ENCODE data around the gene SLK. TPM values are rescaled to one million over a fixed set of nuclear protein-coding genes. Genes with fewer than 3 reads are reported as not detected.

The SLK gene
- total RNA-seq, 4 donors from 2014 or later, result 62.2 to 74.7 (median 68.0) TPM

DNA sequence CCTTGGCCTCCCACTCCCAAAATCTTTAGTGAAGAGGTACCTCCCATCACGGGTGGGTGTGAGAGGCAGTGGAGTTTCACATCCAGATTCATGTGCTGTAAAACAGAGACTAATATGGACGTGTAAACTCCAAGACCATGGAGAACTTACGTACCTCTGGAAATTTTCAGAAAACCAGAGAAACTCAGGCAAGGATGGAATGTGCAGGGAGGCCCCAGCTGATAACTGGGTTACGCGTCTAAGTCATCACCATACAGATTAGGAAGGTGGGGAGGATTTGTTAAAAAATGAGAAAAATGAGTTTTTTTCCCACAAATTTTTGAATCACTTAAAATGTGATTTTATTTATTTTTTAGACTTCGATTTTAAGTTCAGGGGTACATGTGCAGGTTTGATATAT lies 32.6 kb upstream of the SLK start:
- no peak for DNase-seq (ENCODE audit: low spot score in 2 of 2)
- Histone ChIP-seq H3K4me3 (no peak overlapping the region), H3K27me3 (no peaks in the 10 kb centered on the region), H3K36me3 (no peaks in the 10 kb centered on the region), H3K9me3 (no peaks in the 10 kb centered on the region), H3K4me1 (no peaks in the 10 kb centered on the region), H3K27ac (no peak overlapping the region)
- WGBS, 2 donors, result 80 to 93% methylated on average over 6 of the region's 6 CpGs
- TF ChIP-seq, protein P1, sequence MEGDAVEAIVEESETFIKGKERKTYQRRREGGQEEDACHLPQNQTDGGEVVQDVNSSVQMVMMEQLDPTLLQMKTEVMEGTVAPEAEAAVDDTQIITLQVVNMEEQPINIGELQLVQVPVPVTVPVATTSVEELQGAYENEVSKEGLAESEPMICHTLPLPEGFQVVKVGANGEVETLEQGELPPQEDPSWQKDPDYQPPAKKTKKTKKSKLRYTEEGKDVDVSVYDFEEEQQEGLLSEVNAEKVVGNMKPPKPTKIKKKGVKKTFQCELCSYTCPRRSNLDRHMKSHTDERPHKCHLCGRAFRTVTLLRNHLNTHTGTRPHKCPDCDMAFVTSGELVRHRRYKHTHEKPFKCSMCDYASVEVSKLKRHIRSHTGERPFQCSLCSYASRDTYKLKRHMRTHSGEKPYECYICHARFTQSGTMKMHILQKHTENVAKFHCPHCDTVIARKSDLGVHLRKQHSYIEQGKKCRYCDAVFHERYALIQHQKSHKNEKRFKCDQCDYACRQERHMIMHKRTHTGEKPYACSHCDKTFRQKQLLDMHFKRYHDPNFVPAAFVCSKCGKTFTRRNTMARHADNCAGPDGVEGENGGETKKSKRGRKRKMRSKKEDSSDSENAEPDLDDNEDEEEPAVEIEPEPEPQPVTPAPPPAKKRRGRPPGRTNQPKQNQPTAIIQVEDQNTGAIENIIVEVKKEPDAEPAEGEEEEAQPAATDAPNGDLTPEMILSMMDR (IDR thresholded peaks at IDR 0.05), result no peak
- no peak for TF ChIP-seq EP300 (IDR thresholded peaks at IDR 0.05)
- no peak for TF ChIP-seq POLR2A (IDR thresholded peaks at IDR 0.05)

DNA sequence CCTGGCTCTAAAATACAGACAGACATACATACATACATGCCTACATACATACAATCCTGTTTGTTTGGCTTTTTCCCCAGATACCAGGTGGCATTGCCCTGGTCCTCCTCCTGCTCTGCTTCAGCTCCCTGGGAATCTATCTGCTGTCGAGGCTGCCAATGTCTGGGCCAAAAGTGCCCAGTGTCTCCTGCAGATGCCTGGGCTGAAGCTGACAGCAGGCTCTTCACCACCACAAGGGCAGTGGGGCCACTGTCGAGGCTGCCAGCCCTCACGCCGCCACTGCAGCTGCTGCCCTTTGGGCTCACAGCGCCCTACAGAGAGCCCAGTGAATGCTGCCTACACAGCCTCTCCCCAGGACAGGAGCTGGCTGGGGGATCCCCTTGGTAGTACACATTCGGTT lies 30.9 kb upstream of the SLK start:
- Histone ChIP-seq H3K4me3 (no peak overlapping the region), H3K9me3 (no peaks in the 10 kb centered on the region), H3K27ac (no peak overlapping the region), H3K4me1 (no peaks in the 10 kb centered on the region), H3K27me3 (no peaks in the 10 kb centered on the region), H3K36me3 (no peaks in the 10 kb centered on the region)
- 56 to 89% methylated on average over 6 of the region's 6 CpGs for WGBS, 2 donors
- no peak for DNase-seq (ENCODE audit: low spot score in 2 of 2)
- TF ChIP-seq, protein P1 (IDR thresholded peaks at IDR 0.05), result no peak
- no peak for TF ChIP-seq EP300 (IDR thresholded peaks at IDR 0.05)
- TF ChIP-seq POLR2A (IDR thresholded peaks at IDR 0.05), result no peak

DNA sequence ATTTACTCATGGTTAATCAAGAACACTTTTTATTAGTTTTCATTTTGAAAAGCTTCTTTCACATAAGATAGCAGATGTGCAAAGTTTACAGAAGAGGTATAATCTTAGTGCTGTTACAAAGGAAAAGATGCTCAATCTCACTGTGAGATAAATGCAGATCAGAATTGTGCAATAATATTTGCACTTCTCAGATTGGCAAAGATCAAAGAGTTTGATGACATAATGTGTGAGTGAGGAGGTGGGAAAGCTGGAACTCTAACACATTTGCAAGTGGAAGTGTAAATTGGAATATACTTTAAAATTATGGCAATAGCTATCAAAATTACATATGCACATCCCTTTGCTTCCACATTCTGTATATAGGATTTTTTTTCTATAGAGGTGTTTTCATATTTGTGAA lies 27.4 kb upstream of the SLK start:
- H3K36me3 ChIP-seq, result no peaks in the 10 kb centered on the region
- no peak overlapping the region for H3K4me3 ChIP-seq
- no peaks in the 10 kb centered on the region for H3K4me1 ChIP-seq
- H3K9me3 ChIP-seq, result no peaks in the 10 kb centered on the region
- no peaks in the 10 kb centered on the region for H3K27me3 ChIP-seq
- DNase-seq (ENCODE audit: low spot score in 2 of 2), result no peak
- H3K27ac ChIP-seq, result no peak overlapping the region
- no peak for TF ChIP-seq POLR2A (IDR thresholded peaks at IDR 0.05)
- TF ChIP-seq EP300 (IDR thresholded peaks at IDR 0.05), result no peak
- TF ChIP-seq, protein P1 (IDR thresholded peaks at IDR 0.05), result no peak

DNA sequence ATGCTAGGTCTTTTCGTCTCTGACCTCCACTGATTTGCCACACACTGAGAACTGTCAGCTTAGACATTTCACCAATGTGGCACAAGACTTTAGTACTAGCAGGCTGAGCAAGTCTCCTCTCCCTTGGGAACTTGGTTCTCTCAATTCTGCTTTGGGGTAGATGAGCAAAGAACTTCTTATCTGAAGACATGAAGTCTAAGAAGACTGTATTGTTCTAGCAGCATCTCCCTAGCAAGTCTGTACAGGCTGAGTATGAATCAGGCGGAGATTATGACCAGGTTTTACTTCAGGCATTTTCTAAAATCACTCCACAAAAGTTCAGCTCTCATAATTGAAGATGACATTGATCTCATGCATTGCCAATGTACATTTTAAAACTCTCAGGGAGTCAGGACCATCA lies 25.1 kb upstream of the SLK start:
- no peaks in the 10 kb centered on the region for H3K4me1 ChIP-seq
- H3K27ac ChIP-seq, result no peak overlapping the region
- H3K36me3 ChIP-seq, result no peaks in the 10 kb centered on the region
- no peak for DNase-seq (ENCODE audit: low spot score in 2 of 2)
- no peaks in the 10 kb centered on the region for H3K27me3 ChIP-seq
- no peak overlapping the region for H3K4me3 ChIP-seq
- WGBS, 2 donors, result 76 to 80% methylated on average over 2 of the region's 2 CpGs
- no peaks in the 10 kb centered on the region for H3K9me3 ChIP-seq
- TF ChIP-seq, protein P1 (IDR thresholded peaks at IDR 0.05), result no peak
- TF ChIP-seq EP300 (IDR thresholded peaks at IDR 0.05) (no peak), POLR2A (IDR thresholded peaks at IDR 0.05) (no peak)

DNA sequence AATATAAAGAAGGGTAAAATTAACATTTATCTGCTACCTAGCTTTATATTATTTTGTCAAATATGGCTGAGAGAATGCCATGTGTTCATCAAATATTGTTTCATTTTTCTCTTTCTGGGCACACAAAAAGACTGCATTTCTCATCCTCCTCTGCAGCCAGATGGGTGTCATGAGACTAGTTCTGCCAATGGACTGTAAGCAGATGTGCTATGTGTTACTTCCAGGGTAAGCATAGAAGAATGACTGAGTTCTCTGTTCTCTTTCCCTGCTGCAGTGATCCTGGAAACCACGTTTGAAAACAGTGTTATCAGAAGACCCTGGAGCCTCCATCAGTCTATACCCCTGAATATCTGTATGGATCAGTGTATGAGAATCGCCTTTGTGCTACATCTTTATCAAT lies 24.1 kb upstream of the SLK start:
- Histone ChIP-seq H3K27ac (no peak overlapping the region), H3K27me3 (no peaks in the 10 kb centered on the region), H3K36me3 (no peaks in the 10 kb centered on the region), H3K4me3 (no peak overlapping the region), H3K4me1 (no peaks in the 10 kb centered on the region), H3K9me3 (no peaks in the 10 kb centered on the region)
- TF ChIP-seq EP300 (IDR thresholded peaks at IDR 0.05) (no peak), POLR2A (IDR thresholded peaks at IDR 0.05) (no peak)
- TF ChIP-seq, protein P1 (IDR thresholded peaks at IDR 0.05), result no peak
- 48 to 56% methylated on average over 2 of the region's 2 CpGs for WGBS, 2 donors
- DNase-seq (ENCODE audit: low spot score in 2 of 2), result no peak

Data from tibial nerve (tissue), 4 donors.